GM12872 (cell line): ENCODE measurements around the gene TMEM184C.

ENCODE experiments used
- CTCF ChIP-seq: IDR thresholded peaks from 3 replicates; pipeline ENCODE4 v1.5.1; 2011; ENCODE audit warnings: low read depth, mild to moderate bottlenecking, low read length, moderate library complexity; ENCODE audit not compliant: insufficient read depth

Gene TMEM184C

GRCh38 chr4:147625733-147626132 is 8.5 kb downstream of the TMEM184C start:
- no peak for TF ChIP-seq CTCF

- no peak for TF ChIP-seq CTCF
Observed at GRCh38 chr4:147626903-147627302, 9.7 kb downstream of the TMEM184C start.

- no peak for TF ChIP-seq CTCF
Observed at GRCh38 chr4:147628415-147628814, 11.2 kb downstream of the TMEM184C start.

GRCh38 chr4:147629783-147630730 is 12.9 kb downstream of the TMEM184C start:
- no peak for TF ChIP-seq CTCF

GRCh38 chr4:147633113-147633512 is 15.9 kb downstream of the TMEM184C start:
- no peak for TF ChIP-seq CTCF

- TF ChIP-seq CTCF: no peak
Observed at GRCh38 chr4:147633643-147634042, 16.4 kb downstream of the TMEM184C start.

- no peak for TF ChIP-seq CTCF
Observed at GRCh38 chr4:147635348-147635747, 18.2 kb downstream of the TMEM184C start.
